HL-60 (cell line): Measurements from ENCODE around the gene DNAAF1.

Experiments
- POLR2AphosphoS5 ChIP-seq: IDR thresholded peaks from 2 replicates; pipeline ENCODE4 v1.6.1; 2012; ENCODE audit warnings: low read depth
- TF ChIP-seq, protein P1 (sequence below): IDR thresholded peaks from one replicate; pipeline ENCODE4 v1.5.1; 2011; ENCODE audit warnings: low read length, control low read depth, inconsistent platforms; ENCODE audit not compliant: insufficient read depth

DNA sequence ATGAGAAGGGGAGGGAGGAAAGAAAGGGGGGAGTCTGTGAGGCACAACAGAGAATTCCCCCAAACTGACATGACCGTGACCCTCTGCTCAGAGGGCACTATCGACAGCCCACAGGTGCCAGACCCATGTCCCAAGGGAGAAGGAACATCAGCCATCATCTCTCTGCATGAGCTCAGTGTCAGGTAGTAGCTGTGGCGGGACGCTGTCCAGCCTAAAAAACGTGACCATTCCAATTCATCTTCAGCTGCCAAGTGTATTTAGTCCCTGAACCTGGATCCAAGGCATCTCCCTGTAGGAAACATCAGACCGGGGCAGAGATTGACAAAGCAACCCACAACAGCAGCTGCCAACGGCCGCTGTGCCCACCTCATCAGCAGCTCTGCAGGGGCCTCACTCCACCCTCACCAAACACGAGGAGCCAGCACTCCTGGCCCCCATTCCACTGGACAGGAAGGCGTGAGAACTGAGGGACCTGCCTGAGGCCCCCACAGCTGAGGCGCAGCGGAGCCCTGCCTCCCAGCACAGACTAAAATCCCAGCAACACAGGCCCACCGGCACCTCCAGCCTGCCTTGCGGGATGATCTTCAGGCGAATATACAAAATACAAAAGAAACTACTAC is 33.1 kb downstream of the DNAAF1 start:
- TF ChIP-seq, protein P1, sequence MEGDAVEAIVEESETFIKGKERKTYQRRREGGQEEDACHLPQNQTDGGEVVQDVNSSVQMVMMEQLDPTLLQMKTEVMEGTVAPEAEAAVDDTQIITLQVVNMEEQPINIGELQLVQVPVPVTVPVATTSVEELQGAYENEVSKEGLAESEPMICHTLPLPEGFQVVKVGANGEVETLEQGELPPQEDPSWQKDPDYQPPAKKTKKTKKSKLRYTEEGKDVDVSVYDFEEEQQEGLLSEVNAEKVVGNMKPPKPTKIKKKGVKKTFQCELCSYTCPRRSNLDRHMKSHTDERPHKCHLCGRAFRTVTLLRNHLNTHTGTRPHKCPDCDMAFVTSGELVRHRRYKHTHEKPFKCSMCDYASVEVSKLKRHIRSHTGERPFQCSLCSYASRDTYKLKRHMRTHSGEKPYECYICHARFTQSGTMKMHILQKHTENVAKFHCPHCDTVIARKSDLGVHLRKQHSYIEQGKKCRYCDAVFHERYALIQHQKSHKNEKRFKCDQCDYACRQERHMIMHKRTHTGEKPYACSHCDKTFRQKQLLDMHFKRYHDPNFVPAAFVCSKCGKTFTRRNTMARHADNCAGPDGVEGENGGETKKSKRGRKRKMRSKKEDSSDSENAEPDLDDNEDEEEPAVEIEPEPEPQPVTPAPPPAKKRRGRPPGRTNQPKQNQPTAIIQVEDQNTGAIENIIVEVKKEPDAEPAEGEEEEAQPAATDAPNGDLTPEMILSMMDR: no peak
- no peak for TF ChIP-seq POLR2AphosphoS5
